Gastrocnemius medialis (tissue), 4 donors: ENCODE results near the gene PRKCZ. TPM values are rescaled to one million over a fixed set of nuclear protein-coding genes. Genes with fewer than 3 reads are reported as not detected.

Experiments
- ATAC-seq, 2 donors: fragments of 150-250 bp; one replicate each; pipeline ENCODE4 v1.9.1; 2016
- DNase-seq, 2 donors: peaks; one replicate each; pipeline ENCODE4 v3.0.0-alpha.2; 2019
- H3K27ac ChIP-seq, 4 donors: fragments of 200-600 bp; sonication (generic); 1 replicate in 1 of 4; 2 replicates in 3 of 4; pipeline ENCODE4 v1.5.1; 2016 to 2018; ENCODE audit warnings: mild to moderate bottlenecking in 2 of 4, moderate library complexity in 1 of 4
- H3K27me3 ChIP-seq, 3 donors: fragments of 200-600 bp; sonication (generic) in 2 of 3; 1 replicate in 1 of 3; 2 replicates in 2 of 3; pipeline versions ENCODE4 v1.5.1 to v1.6.0; 2016 to 2019; ENCODE audit warnings: mild to moderate bottlenecking in 1 of 3, moderate library complexity in 1 of 3
- H3K36me3 ChIP-seq, 2 donors: fragments of 200-600 bp; sonication (generic) in 1 of 2; one replicate each; pipeline ENCODE4 v1.5.1; 2017 to 2018
- H3K4me1 ChIP-seq, 2 donors: fragments of 200-600 bp; sonication (generic) in 1 of 2; one replicate each; pipeline ENCODE4 v1.5.1; 2016 to 2017; ENCODE audit warnings: mild to moderate bottlenecking in 2 of 2
- H3K4me3 ChIP-seq, 4 donors: fragments of 200-600 bp; sonication (generic) in 3 of 4; 1 replicate in 1 of 4; 2 replicates in 3 of 4; pipeline ENCODE4 v1.5.1; 2016 to 2019; ENCODE audit warnings: mild to moderate bottlenecking in 2 of 4
- H3K9me3 ChIP-seq, 3 donors: fragments of 200-600 bp; sonication (generic) in 2 of 3; 1 replicate in 1 of 3; 2 replicates in 2 of 3; pipeline ENCODE4 v1.5.1; 2016 to 2019
- POLR2A ChIP-seq, 2 donors: fragments of 450-650 bp; IDR thresholded peaks; one replicate each; pipeline ENCODE4 v1.6.1; 2017; ENCODE audit warnings: antibody characterized with exemption in 2 of 2, mild to moderate bottlenecking in 2 of 2, moderate library complexity in 2 of 2
- in situ Hi-C, 4 donors: fragments of 200-750 bp; cut with MboI; loops; one replicate each; pipeline versions ENCODE4 v1.15.0 to v1.8.0; 2017; ENCODE audit warnings: low sequenced_read_pairs in 4 of 4
- intact Hi-C: fragments of 100-400 bp; cut with DNase I; formaldehyde crosslinking; loops from one replicate; pipeline ENCODE4 v1.15.1; 2023; ENCODE audit warnings: low total_unique reads
- total RNA-seq, 4 donors: library from RNA; depleted of rRNA; stranded (reverse); fragments of >200 nt; gene quantifications; one replicate each; pipeline versions ENCODE4 v1.1.0 to v1.2.3, GENCODE V29; 2016
- TF ChIP-seq, protein P1 (sequence below), 5 experiments: fragments of 450-650 bp in 3 of 5; fragments of 200-600 bp in 2 of 5; sonication (generic) in 2 of 5; IDR thresholded peaks in 4 of 5; conservative IDR thresholded peaks in 1 of 5; 1 replicate in 4 of 5; 2 replicates in 1 of 5; pipeline ENCODE4 v1.5.1; 2016 to 2019; ENCODE audit warnings: antibody characterized with exemption in 5 of 5, mild to moderate bottlenecking in 3 of 5, moderate library complexity in 3 of 5

The PRKCZ gene
- total RNA-seq, 4 donors from 2014 or later, result 0.16 to 0.87 TPM; not detected in 2

- H3K4me1 ChIP-seq, result peaks cover 5% of the 10 kb centered on the region in 2 donors
- no peak for TF ChIP-seq POLR2A (IDR thresholded peaks at IDR 0.05)
- TF ChIP-seq, protein P1, sequence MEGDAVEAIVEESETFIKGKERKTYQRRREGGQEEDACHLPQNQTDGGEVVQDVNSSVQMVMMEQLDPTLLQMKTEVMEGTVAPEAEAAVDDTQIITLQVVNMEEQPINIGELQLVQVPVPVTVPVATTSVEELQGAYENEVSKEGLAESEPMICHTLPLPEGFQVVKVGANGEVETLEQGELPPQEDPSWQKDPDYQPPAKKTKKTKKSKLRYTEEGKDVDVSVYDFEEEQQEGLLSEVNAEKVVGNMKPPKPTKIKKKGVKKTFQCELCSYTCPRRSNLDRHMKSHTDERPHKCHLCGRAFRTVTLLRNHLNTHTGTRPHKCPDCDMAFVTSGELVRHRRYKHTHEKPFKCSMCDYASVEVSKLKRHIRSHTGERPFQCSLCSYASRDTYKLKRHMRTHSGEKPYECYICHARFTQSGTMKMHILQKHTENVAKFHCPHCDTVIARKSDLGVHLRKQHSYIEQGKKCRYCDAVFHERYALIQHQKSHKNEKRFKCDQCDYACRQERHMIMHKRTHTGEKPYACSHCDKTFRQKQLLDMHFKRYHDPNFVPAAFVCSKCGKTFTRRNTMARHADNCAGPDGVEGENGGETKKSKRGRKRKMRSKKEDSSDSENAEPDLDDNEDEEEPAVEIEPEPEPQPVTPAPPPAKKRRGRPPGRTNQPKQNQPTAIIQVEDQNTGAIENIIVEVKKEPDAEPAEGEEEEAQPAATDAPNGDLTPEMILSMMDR (IDR thresholded peaks at IDR 0.05 in 4 of 5, conservative IDR thresholded peaks at IDR 0.05 in 1 of 5), result no peak
- no peak overlapping the region for H3K27ac ChIP-seq
- no peak for DNase-seq
- no peak overlapping the region for H3K4me3 ChIP-seq
- intact Hi-C loops (no loop called here), in situ Hi-C loops (loop anchor here in 1 of 4 donors (10.0 kb wide), 1 partner anchor 98 kb away; no protein-coding TSS in a partner anchor)
- H3K36me3 ChIP-seq, result no peaks in the 10 kb centered on the region
- no peak for ATAC-seq
- no peaks in the 10 kb centered on the region for H3K9me3 ChIP-seq
- peaks cover 9 to 19% (median 18%) of the 10 kb centered on the region in 3 donors for H3K27me3 ChIP-seq
Observed at GRCh38 chr1:2042830-2043773, 7.1 kb upstream of the PRKCZ start.

GRCh38 chr1:2043886-2044285, 6.3 kb upstream of the PRKCZ start:
- Histone ChIP-seq H3K4me1 (peaks cover 5% of the 10 kb centered on the region in 2 donors), H3K27me3 (peaks cover 15 to 25% (median 19%) of the 10 kb centered on the region in 3 donors), H3K27ac (no peak overlapping the region), H3K9me3 (no peaks in the 10 kb centered on the region), H3K36me3 (no peaks in the 10 kb centered on the region), H3K4me3 (no peak overlapping the region)
- no peak for ATAC-seq
- no peak for DNase-seq
- in situ Hi-C loops, result loop anchor here in 1 of 4 donors (10.0 kb wide), 1 partner anchor 99 kb away; no protein-coding TSS in a partner anchor
- TF ChIP-seq, protein P1 (IDR thresholded peaks at IDR 0.05 in 4 of 5, conservative IDR thresholded peaks at IDR 0.05 in 1 of 5), result no peak
- no peak for TF ChIP-seq POLR2A (IDR thresholded peaks at IDR 0.05)
- intact Hi-C loops, result loop anchor here (1.0 kb wide), 1 partner anchor 100 kb away; no protein-coding TSS in a partner anchor

GRCh38 chr1:2044510-2045319, 5.5 kb upstream of the PRKCZ start:
- Histone ChIP-seq H3K36me3 (no peaks in the 10 kb centered on the region), H3K27ac (no peak overlapping the region), H3K9me3 (no peaks in the 10 kb centered on the region), H3K4me3 (peak overlapping the region in 3 of 4 donors; percentile 16 to 36 (median 34)), H3K4me1 (peaks cover 5% of the 10 kb centered on the region in 2 donors), H3K27me3 (peaks cover 24 to 32% (median 27%) of the 10 kb centered on the region in 3 donors)
- intact Hi-C loops, result loop anchor here (1.0 kb wide), 2 partner anchors 84 to 100 kb away; no protein-coding TSS in a partner anchor
- ATAC-seq (peak in 1 of 2 donors; percentile 62), DNase-seq (peak in 1 of 2 donors; percentile 37)
- in situ Hi-C loops, result loop anchor here in 1 of 4 donors (10.0 kb wide), 1 partner anchor 100 kb away; no protein-coding TSS in a partner anchor
- TF ChIP-seq, protein P1 (IDR thresholded peaks at IDR 0.05 in 4 of 5, conservative IDR thresholded peaks at IDR 0.05 in 1 of 5), result peak; percentile 60 to 93 (median 84)
- no peak for TF ChIP-seq POLR2A (IDR thresholded peaks at IDR 0.05)

DNA sequence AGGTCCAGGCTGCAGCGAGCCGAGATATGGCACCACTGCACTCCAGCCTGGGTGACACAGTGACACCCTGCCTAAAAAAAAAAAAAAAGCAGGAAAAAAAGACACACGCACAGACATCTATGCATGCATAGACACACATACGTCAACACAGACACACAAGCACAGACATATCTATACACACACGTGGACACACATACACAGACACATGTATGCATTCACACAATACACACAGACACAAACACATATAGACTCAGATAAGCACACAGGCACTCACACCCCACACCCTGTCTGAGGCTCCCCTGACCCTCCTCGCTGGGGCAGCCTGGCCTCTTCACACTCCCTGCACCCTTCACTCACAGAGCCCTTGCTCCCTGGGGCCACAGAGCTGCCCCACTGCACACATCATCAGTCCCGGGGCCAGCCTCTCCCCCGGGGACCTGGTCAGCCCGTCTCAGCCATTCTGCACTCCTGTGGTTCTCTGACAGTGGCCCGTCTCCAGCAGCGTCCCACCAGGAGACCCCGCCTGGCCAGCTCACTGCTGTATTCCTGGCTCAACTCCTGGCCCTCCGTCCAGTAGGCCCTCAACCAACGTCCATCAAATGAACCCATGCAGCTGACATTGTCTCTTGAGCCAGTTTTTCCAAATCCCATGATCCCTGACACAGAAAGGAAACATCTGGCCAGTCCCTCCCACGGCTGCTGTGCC, 4.6 kb upstream of the PRKCZ start:
- ATAC-seq (no peak), DNase-seq (no peak)
- intact Hi-C loops, result loop anchor here (1.0 kb wide), 1 partner anchor 85 kb away; no protein-coding TSS in a partner anchor
- in situ Hi-C loops, result loop anchor here in 1 of 4 donors (10.0 kb wide), 1 partner anchor 101 kb away; no protein-coding TSS in a partner anchor
- H3K9me3 ChIP-seq, result no peaks in the 10 kb centered on the region
- no peak overlapping the region for H3K4me3 ChIP-seq
- peaks cover 5% of the 10 kb centered on the region in 2 donors for H3K4me1 ChIP-seq
- no peak for TF ChIP-seq POLR2A (IDR thresholded peaks at IDR 0.05)
- TF ChIP-seq, protein P1 (IDR thresholded peaks at IDR 0.05 in 4 of 5, conservative IDR thresholded peaks at IDR 0.05 in 1 of 5), result no peak
- H3K27ac ChIP-seq, result no peak overlapping the region
- no peaks in the 10 kb centered on the region for H3K36me3 ChIP-seq
- peaks cover 28 to 35% (median 31%) of the 10 kb centered on the region in 3 donors for H3K27me3 ChIP-seq
